ENCODE results near the gene TMX3.

Gene TMX3

GRCh38 chr18:68739462-68739861 lies 24.6 kb upstream of the TMX3 start:
- DNase-seq (ENCODE audit: low read depth): no peak
- H3K4me3 ChIP-seq (ENCODE audit: low read length): no peak overlapping the region
- no peak for TF ChIP-seq CTCF (conservative IDR thresholded peaks at IDR 0.05; ENCODE audit: low read length)

GRCh38 chr18:68738564-68738963 lies 23.7 kb upstream of the TMX3 start:
- no peak for DNase-seq (ENCODE audit: low read depth)
- no peak for TF ChIP-seq CTCF (conservative IDR thresholded peaks at IDR 0.05; ENCODE audit: low read length)
- no peak overlapping the region for H3K4me3 ChIP-seq (ENCODE audit: low read length)

GRCh38 chr18:68735483-68736343 lies 20.8 kb upstream of the TMX3 start:
- TF ChIP-seq CTCF (conservative IDR thresholded peaks at IDR 0.05; ENCODE audit: low read length): peak; percentile 93
- DNase-seq (ENCODE audit: low read depth): peak; percentile 67
- H3K4me3 ChIP-seq (ENCODE audit: low read length): no peak overlapping the region

- TF ChIP-seq CTCF (conservative IDR thresholded peaks at IDR 0.05; ENCODE audit: low read length): no peak
- H3K4me3 ChIP-seq (ENCODE audit: low read length): no peak overlapping the region
- peak; percentile 73 for DNase-seq (ENCODE audit: low read depth)
These were observed 19.4 kb upstream of the TMX3 start for GRCh38 chr18:68734308-68734707.

- DNase-seq (ENCODE audit: low read depth): no peak
- H3K4me3 ChIP-seq (ENCODE audit: low read length): no peak overlapping the region
- no peak for TF ChIP-seq CTCF (conservative IDR thresholded peaks at IDR 0.05; ENCODE audit: low read length)
These were observed 18.8 kb upstream of the TMX3 start for GRCh38 chr18:68733707-68734106.

- no peak for DNase-seq (ENCODE audit: low read depth)
- TF ChIP-seq CTCF (conservative IDR thresholded peaks at IDR 0.05; ENCODE audit: low read length): no peak
- no peak overlapping the region for H3K4me3 ChIP-seq (ENCODE audit: low read length)
These were observed 13.3 kb upstream of the TMX3 start for GRCh38 chr18:68728081-68728700.

- no peak for TF ChIP-seq CTCF (conservative IDR thresholded peaks at IDR 0.05; ENCODE audit: low read length)
- no peak overlapping the region for H3K4me3 ChIP-seq (ENCODE audit: low read length)
- DNase-seq (ENCODE audit: low read depth): no peak
These were observed 12.6 kb upstream of the TMX3 start for GRCh38 chr18:68727506-68727905.
